ENCODE results near the gene C4BPA. TPM values are rescaled to one million over a fixed set of nuclear protein-coding genes. Genes with fewer than 3 reads are reported as not detected.

Gene C4BPA
- polyA plus RNA-seq (2011; rRNA removed) (not detected in 2 replicates), polyA minus RNA-seq (2011; rRNA and poly(A)+ RNA removed) (not detected in 2 replicates)

DNA sequence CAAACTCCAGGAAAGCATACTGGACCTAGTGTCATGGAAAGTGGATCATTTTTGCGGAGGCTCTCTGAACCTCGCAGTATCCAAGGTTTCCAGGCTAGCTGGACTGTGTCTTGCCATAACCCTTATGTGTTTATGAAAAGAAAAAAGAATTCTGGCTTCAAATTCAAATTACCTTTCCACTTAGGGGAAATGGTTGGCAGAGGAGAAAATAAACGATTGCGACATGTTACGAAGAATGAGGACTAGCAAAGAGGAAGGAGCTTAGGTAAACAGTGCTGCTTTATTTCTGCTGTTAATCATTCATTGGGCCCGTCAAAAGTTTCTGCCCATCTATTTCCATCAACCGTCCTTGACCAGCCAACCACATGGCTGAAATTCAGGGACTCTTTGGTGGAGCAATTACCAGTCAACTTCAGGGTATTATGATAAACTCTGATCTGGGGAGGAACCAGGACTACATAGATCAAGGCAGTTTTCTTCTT lies at the start of gene C4BPA:
C4BPA (plus strand) TSS at position 342 of the 482 bp plus-strand sequence. CDS start 8,793 bp downstream, outside the sequence.
- no peak for TF ChIP-seq CTCF (IDR thresholded peaks at IDR 0.05; ENCODE audit: insufficient read depth, low read depth, low read length)
- CTCF ChIA-PET: no interaction called here
- no peaks in the 10 kb centered on the region for H3K27me3 ChIP-seq (ENCODE audit: control insufficient read depth, insufficient read depth, low read length)
- no peaks in the 10 kb centered on the region for H3K36me3 ChIP-seq (ENCODE audit: control insufficient read depth, insufficient read depth, low read length)
- no peak within 1 kb of the TSS for H3K4me3 ChIP-seq (ENCODE audit: low read depth, low read length)
- no peak for DNase-seq (ENCODE audit: low read depth)
- POLR2A ChIA-PET: no interaction called here

DNA sequence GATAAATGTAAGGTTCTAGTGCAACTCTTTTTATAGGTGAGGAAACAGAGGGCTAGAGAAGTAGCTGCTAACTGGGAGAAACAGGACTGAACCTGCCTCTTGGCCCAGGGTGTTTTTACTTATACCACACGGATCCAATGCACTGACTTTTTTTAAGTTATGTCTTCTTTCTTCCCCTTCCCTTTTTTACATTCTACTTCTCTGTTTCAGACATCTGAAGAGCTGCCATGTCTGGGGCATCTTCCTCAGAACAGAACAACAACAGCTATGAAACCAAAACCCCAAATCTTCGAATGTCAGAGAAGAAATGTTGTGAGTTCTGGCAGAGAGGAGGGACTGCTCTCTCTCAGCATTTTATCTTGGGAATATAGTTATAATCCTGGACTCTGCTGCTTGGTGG lies 49.5 kb upstream of the C4BPA start:
- ChIA-PET CTCF (interaction anchor here (0.8 kb wide), 1 partner anchor 8 kb away, joined by 3 read pairs; no protein-coding TSS in a partner anchor), POLR2A (no interaction called here)
- no peaks in the 10 kb centered on the region for H3K27me3 ChIP-seq (ENCODE audit: control insufficient read depth, insufficient read depth, low read length)
- no peaks in the 10 kb centered on the region for H3K36me3 ChIP-seq (ENCODE audit: control insufficient read depth, insufficient read depth, low read length)
- DNase-seq (ENCODE audit: low read depth): no peak
- no peak overlapping the region for H3K4me3 ChIP-seq (ENCODE audit: low read depth, low read length)
- no peak for TF ChIP-seq CTCF (IDR thresholded peaks at IDR 0.05; ENCODE audit: insufficient read depth, low read depth, low read length)

- DNase-seq (ENCODE audit: low read depth): no peak
- no peaks in the 10 kb centered on the region for H3K36me3 ChIP-seq (ENCODE audit: control insufficient read depth, insufficient read depth, low read length)
- no peaks in the 10 kb centered on the region for H3K27me3 ChIP-seq (ENCODE audit: control insufficient read depth, insufficient read depth, low read length)
- no peak for TF ChIP-seq CTCF (IDR thresholded peaks at IDR 0.05; ENCODE audit: insufficient read depth, low read depth, low read length)
- no peak overlapping the region for H3K4me3 ChIP-seq (ENCODE audit: low read depth, low read length)
- CTCF ChIA-PET: interaction anchor here (0.7 to 1.1 kb wide), 3 partner anchors 9 to 266 kb away, joined by 3 to 4 read pairs (median 3); partner anchors contain the start of gene CD55
- POLR2A ChIA-PET: no interaction called here
These were observed 48.5 kb upstream of the C4BPA start for GRCh38 chr1:207055386-207056001.

- no peak overlapping the region for H3K4me3 ChIP-seq (ENCODE audit: low read depth, low read length)
- POLR2A ChIA-PET: no interaction called here
- H3K36me3 ChIP-seq (ENCODE audit: control insufficient read depth, insufficient read depth, low read length): no peaks in the 10 kb centered on the region
- H3K27me3 ChIP-seq (ENCODE audit: control insufficient read depth, insufficient read depth, low read length): no peaks in the 10 kb centered on the region
- CTCF ChIA-PET: interaction anchor here (1.1 kb wide), 1 partner anchor 265 kb away, joined by 3 read pairs; the partner anchor contains the start of gene CD55
- DNase-seq (ENCODE audit: low read depth): no peak
- TF ChIP-seq CTCF (IDR thresholded peaks at IDR 0.05; ENCODE audit: insufficient read depth, low read depth, low read length): no peak
These were observed 47.4 kb upstream of the C4BPA start for GRCh38 chr1:207056673-207057072.

DNA sequence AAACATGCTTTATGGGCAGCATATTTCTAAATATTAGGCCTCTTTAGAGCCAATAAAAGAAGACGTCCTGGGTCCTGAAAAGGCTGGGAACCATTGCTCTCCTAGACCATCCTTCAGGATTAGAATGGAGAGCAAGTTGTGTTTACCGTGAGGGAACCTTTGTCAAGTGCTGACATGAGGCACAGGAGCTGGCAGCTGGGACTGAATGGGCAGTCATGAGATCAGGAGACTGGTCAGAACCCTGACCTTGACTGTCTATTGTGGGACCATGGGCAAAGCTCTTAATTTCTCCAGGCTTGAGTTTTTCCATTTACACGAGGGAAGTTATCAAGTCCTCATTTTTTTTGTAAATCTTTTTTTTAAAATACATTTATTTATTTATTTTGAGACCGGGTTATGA lies 45.8 kb upstream of the C4BPA start:
- Histone ChIP-seq H3K27me3 (ENCODE audit: control insufficient read depth, insufficient read depth, low read length) (no peaks in the 10 kb centered on the region), H3K4me3 (ENCODE audit: low read depth, low read length) (no peak overlapping the region), H3K36me3 (ENCODE audit: control insufficient read depth, insufficient read depth, low read length) (no peaks in the 10 kb centered on the region)
- DNase-seq (ENCODE audit: low read depth): no peak
- TF ChIP-seq CTCF (IDR thresholded peaks at IDR 0.05; ENCODE audit: insufficient read depth, low read depth, low read length): no peak
- CTCF ChIA-PET: interaction anchor here (2.0 kb wide), 1 partner anchor 10 kb away, joined by 5 read pairs; no protein-coding TSS in a partner anchor
- POLR2A ChIA-PET: no interaction called here

Measured in BJ (cell line).